ENCODE measurements around the gene C11orf68.
"Not testable (repeated sequence)": the region's sequence is repeated elsewhere in the genome, so short reads cannot be mapped to it uniquely, and the experiment has no call there.

Gene C11orf68

DNA sequence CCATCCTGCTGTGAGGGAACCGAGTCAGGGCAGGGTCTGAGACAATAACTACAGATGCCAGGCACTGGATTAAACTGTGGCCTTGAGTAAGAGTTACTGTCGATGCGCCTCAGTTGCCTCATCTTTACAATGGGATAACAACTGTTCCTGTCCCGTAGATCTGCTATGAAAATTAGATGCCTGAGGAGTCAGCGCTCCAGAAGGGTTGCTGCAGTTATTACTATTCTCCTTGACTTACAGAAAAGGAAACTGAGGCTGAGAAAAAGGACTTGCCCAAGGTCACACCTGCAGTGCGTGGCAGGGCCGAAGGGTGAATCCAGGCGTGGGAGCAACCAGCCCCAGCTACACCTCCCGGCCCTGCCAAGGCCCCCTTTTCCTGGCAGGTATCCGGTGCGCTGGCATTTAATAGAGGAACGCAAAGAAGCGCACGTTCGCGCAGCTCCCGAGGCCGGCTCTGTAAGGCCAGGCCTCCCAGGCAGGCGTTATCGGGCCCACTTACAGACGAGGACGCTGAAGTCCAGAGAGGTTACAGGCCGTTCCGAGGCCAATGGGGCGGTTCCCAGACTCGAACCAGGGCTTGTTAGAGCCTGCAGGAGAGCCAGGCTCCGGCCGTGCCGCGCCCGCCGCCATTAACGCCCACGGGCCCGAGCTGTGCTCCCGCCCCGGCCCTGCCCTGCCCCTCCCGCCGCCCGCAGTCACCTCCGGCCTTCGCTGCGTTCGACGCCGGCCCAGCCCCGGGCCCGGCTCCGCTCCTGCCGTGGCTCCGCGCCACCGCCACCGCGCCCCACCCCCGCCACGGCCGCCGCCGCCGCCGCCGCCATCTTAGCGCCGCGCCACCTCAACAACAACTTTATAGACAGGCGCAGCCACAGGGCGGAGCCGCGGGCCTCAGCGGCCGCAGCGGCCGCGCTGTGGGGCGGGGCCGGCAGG lies at the start of gene C11orf68:
TSS of gene C11orf68 (minus strand) at position 852 of the 930 bp plus-strand sequence. CDS start at position 821, 31 bp downstream.
- H3K4me3 ChIP-seq (ENCODE audit: low read depth, low read length) = peak within 1 kb of the TSS; percentile 86

DNA sequence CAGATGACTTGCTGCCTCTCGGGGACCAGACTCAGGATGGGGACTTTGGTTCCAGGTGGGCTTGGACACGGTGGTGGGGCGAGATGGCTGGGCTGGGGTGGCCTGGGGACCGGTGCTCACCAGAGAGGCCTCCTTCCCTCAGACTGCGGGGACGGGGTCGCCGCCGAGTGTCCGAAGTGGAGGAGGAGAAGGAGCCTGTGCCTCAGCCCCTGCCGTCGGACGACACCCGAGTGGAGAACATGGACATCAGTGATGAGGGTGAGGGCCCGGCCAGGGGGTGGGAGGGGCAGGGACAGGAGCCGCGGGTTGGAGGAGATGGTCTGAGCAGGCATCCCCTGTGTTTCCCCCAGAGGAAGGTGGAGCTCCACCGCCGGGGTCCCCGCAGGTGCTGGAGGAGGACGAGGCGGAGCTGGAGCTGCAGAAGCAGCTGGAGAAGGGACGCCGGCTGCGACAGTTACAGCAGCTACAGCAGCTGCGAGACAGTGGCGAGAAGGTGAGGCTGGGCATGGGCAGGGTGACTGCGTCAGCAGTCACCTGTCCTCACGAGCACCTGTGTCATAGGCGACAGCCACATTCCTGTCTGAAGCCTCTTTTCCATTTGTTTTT lies 48.6 kb upstream of the C11orf68 start:
- no peak overlapping the region for H3K4me3 ChIP-seq (ENCODE audit: low read depth, low read length)

DNA sequence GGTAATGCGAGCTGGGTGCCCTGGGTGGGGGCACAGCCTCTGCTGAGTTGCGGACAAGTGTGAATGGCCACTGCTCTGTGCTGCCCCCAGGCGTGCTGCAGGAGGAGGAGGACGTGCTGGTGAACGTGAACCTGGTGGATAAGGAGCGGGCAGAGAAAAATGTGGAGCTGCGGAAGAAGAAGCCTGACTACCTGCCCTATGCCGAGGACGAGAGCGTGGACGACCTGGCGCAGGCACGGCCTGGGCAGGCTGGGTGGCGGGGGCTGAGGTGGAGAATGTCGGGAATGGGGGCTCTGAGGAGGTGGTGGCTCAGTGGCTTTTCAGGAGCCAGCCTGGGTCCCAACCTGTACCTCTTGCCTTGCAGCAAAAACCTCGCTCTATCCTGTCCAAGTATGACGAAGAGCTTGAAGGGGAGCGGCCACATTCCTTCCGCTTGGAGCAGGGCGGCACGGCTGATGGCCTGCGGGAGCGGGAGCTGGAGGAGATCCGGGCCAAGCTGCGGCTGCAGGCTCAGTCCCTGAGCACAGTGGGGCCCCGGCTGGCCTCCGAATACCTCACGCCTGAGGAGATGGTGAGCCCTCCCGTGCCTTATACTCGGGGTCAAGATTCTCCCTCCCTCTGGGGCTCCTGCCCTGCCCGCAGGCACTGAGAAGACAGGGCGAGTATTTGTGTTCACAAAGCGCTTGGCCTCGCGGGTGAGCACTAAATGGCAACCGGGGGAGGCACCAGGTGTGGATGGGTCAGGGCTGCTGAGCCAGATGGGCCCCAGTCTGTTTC lies 47.3 kb upstream of the C11orf68 start:
- no peak overlapping the region for H3K4me3 ChIP-seq (ENCODE audit: low read depth, low read length)

GRCh38 chr11:65964906-65965305 lies 46.0 kb upstream of the C11orf68 start:
- H3K4me3 ChIP-seq (ENCODE audit: low read depth, low read length) = no peak overlapping the region

- peak overlapping the region; percentile 87 for H3K4me3 ChIP-seq (ENCODE audit: low read depth, low read length)
These were observed 43.3 kb upstream of the C11orf68 start for GRCh38 chr11:65962141-65962564.

- peak within 1 kb of the TSS; percentile 87 for H3K4me3 ChIP-seq (ENCODE audit: low read depth, low read length)
These were observed 42.6 kb upstream of the C11orf68 start, which contains the start of gene SART1 for GRCh38 chr11:65961267-65962140. Gene SART1 (plus strand): TSS chr11:65961734. CDS start chr11:65961781, 47 bp downstream.

GRCh38 chr11:65960824-65961266 lies 42.0 kb upstream of the C11orf68 start:
- peak overlapping the region; percentile 87 for H3K4me3 ChIP-seq (ENCODE audit: low read depth, low read length)

DNA sequence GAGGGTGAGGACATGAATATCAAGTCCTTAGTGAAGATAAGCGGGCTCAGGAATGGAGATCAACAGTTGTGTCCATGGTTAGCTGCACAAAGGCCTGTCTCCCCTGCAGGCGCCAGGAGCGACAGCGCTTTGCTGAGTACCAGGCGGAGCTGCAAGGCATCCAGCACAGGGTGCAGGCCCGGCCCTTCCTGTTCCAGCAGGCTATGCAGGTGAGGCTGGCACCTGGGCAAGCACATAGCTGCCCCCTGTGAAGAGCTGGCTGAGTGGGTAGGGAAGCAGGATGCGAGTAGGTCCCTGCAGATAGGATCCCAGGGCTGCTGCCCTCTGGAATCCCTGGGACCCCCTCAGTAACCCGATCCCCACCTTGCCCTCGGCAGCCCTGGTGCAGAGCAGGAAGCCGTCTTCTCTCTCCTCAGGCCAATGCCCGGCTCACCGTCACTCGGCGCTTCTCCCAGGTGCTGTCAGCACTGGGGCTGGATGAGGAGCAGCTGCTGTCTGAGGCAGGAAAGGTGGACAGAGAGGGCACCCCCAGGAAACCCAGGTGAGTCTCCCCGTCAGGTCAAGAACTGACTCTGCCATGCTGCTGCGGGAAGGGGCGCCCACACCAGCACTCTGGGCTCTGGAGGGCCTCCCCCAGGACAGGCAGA lies 40.0 kb upstream of the C11orf68 start:
- H3K4me3 ChIP-seq (ENCODE audit: low read depth, low read length) = no peak overlapping the region

DNA sequence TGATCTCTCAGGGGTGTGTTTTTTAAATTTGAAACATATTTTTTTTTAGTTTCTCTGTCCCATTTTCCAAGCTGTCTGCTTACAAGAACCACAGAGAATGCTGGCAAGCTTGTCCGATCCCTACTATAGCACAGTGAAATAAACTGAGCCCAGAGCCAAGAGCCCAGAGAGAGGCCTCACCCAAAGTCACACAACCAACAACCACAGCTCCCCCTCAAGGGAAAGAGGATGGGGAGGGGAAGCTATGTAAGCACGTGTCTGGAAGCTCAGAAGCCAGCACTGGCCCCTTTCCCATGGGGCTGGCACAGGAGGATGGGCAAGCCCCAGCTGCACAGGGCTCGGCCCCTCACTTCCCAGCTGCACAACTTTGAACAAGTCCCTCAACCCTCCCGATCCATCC lies 39.4 kb upstream of the C11orf68 start:
- no peak overlapping the region for H3K4me3 ChIP-seq (ENCODE audit: low read depth, low read length)

GRCh38 chr11:65954771-65955170 lies 35.9 kb upstream of the C11orf68 start:
- no peak overlapping the region for H3K4me3 ChIP-seq (ENCODE audit: low read depth, low read length)

DNA sequence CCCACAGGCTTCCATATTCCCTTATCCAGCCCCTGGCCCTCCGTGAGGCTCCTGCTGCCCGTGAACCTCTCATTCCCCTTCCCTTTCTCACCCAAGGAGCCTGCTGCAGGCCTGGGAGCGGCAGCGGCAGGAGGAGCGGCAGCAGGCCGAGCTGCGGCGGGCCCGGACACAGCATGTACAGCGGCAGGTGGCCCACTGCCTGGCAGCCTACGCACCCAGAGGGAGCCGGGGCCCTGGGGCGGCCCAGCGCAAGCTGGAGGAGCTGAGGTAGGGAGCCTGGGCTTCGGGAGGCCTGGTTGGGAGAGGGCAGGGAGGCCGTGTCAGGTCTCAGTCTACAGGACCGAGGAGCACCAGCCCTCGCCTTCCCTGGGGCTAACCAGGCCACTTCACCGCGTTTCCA lies 34.6 kb upstream of the C11orf68 start:
- no peak overlapping the region for H3K4me3 ChIP-seq (ENCODE audit: low read depth, low read length)

DNA sequence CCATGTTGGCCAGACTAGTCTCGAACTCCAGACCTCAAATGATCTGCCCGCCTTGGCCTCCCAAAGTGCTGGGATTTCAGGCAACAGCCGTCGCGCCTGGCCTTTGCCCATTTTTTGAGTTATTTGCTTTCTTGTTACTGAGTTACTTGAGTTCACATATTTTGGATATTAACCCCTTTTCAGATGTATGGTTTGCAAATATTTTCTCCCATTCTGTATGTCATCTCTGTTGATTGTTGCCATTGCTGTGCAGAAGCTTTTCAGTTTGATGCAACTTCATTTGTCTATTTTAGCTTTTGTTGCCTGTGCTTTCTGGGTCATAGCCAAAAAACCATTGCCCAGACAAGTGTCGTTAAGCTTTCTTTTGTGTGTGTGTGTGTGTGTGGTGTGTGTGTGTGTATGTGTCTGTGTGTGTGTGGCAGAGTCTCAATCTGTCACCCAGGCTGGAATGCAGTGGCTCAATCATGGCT lies 33.2 kb upstream of the C11orf68 start:
- no peak overlapping the region for H3K4me3 ChIP-seq (ENCODE audit: low read depth, low read length)

GRCh38 chr11:65951641-65952040 lies 32.8 kb upstream of the C11orf68 start:
- not testable (repeated sequence) for H3K4me3 ChIP-seq (ENCODE audit: low read depth, low read length)

GRCh38 chr11:65950711-65951110 lies 31.8 kb upstream of the C11orf68 start:
- not testable (repeated sequence) for H3K4me3 ChIP-seq (ENCODE audit: low read depth, low read length)

- no peak overlapping the region for H3K4me3 ChIP-seq (ENCODE audit: low read depth, low read length)
These were observed 28.8 kb upstream of the C11orf68 start for GRCh38 chr11:65947603-65948125.

DNA sequence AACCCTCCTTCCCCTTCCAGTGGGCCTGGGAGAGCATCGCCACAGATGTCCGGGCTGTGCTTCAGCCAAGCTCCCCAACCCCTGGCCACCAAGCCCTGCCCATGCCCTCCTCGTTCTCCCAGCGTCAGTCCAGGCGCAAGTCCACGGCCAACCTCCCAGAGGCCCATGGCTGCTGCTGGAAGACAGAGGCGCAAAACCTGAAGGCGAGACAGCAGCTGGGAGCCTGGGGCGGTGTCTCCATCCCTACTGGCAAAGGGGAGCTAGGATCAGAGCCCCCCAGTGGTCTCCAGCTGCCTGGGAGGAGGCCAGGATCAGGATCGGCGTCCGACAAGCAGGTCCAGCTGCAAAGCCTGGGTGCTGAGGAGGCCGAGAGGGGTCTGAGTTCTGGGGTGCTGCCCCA lies 28.3 kb upstream of the C11orf68 start:
- no peak overlapping the region for H3K4me3 ChIP-seq (ENCODE audit: low read depth, low read length)

GRCh38 chr11:65946655-65947054 lies 27.8 kb upstream of the C11orf68 start:
- no peak overlapping the region for H3K4me3 ChIP-seq (ENCODE audit: low read depth, low read length)

DNA sequence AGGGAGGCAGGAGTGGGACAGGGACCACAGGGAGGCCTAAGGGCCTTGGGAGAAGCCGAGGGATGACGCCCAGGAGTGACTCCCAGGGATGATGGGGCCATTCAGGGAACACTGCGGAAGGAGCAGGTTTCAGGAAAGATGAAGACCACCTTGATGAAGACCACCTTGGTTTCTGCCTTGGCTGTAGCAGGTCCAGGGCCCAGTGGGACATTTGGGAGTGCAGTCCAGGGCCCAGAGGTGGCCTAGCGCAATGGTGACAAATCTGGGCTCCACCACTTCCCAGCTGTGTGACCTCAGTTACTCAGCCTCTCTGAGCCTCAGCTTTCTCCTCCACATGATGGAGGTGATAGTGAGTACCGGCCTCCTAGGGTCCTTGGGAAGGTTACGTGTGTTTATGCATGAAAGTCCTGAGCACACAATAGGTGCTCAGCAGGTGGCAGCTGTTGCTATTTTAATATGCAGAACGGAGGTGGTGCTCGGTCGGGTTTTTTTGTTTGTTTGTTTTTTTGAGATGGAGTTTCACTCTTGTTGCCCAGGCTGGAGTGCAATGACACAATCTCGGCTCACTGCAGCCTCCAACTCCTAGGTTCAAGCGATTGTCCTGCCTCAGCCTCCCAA lies 27.2 kb upstream of the C11orf68 start:
- H3K4me3 ChIP-seq (ENCODE audit: low read depth, low read length) = no peak overlapping the region

GRCh38 chr11:65945430-65945911 lies 26.6 kb upstream of the C11orf68 start, which contains the start of gene TSGA10IP:
Gene TSGA10IP (plus strand): TSS chr11:65945480. CDS start chr11:65945676, 196 bp downstream.
- no peak within 1 kb of the TSS for H3K4me3 ChIP-seq (ENCODE audit: low read depth, low read length)

Measured in iPS-11a (cell line).